GM23248 (cell line): ENCODE results near the gene FGGY. TPM values are rescaled to one million over a fixed set of nuclear protein-coding genes. Genes with fewer than 3 reads are reported as not detected.

Experiments used
- DNase-seq: peaks from one replicate; pipeline ENCODE4 v3.0.0-alpha.2; 2015
- H2AFZ ChIP-seq: fragments of 200-600 bp; sonication (generic); 2 replicates; pipeline ENCODE4 v1.6.1; 2016; ENCODE audit warnings: antibody characterized with exemption
- H3F3A ChIP-seq: fragments of 200-600 bp; sonication (generic); 2 replicates; pipeline ENCODE4 v1.6.1; 2016; ENCODE audit warnings: mild to moderate bottlenecking, antibody characterized with exemption, mixed run types; ENCODE audit not compliant: insufficient read depth
- H3K27ac ChIP-seq: fragments of 200-600 bp; sonication (generic); 2 replicates; pipeline ENCODE4 v1.5.1; 2016; ENCODE audit warnings: mild to moderate bottlenecking
- H3K27me3 ChIP-seq: fragments of 200-600 bp; sonication (generic); replicated peaks from 2 replicates; pipeline ENCODE4 v1.6.1; 2016; ENCODE audit warnings: mild to moderate bottlenecking; ENCODE audit not compliant: insufficient read depth
- H3K36me3 ChIP-seq: fragments of 200-600 bp; sonication (generic); 2 replicates; pipeline ENCODE4 v1.6.1; 2016; ENCODE audit warnings: low read depth, mild to moderate bottlenecking
- H3K4me1 ChIP-seq: fragments of 200-600 bp; sonication (generic); 2 replicates; pipeline ENCODE4 v1.6.1; 2016; ENCODE audit warnings: mild to moderate bottlenecking; ENCODE audit not compliant: insufficient read depth
- H3K4me2 ChIP-seq: fragments of 200-600 bp; sonication (generic); one replicate; pipeline ENCODE4 v1.6.1; 2016; ENCODE audit warnings: mild to moderate bottlenecking; ENCODE audit not compliant: unreplicated experiment
- H3K4me3 ChIP-seq: fragments of 200-600 bp; sonication (generic); 2 replicates; pipeline ENCODE4 v1.5.1; 2016; ENCODE audit warnings: mild to moderate bottlenecking
- H3K79me2 ChIP-seq: fragments of 200-600 bp; sonication (generic); 2 replicates; pipeline ENCODE4 v1.6.1; 2016; ENCODE audit warnings: mild to moderate bottlenecking; ENCODE audit not compliant: insufficient read depth
- H3K9ac ChIP-seq: fragments of 200-600 bp; sonication (generic); 2 replicates; pipeline ENCODE4 v1.6.1; 2016; ENCODE audit warnings: mild to moderate bottlenecking
- H3K9me2 ChIP-seq: fragments of 200-600 bp; sonication (generic); 2 replicates; pipeline ENCODE4 v1.6.1; 2016; ENCODE audit warnings: mixed run types, mild to moderate bottlenecking, moderate library complexity; ENCODE audit not compliant: insufficient read depth
- H3K9me3 ChIP-seq: fragments of 200-600 bp; sonication (generic); one replicate; pipeline ENCODE4 v1.6.1; 2017; ENCODE audit warnings: low read depth
- H4K20me1 ChIP-seq: fragments of 200-600 bp; sonication (generic); 2 replicates; pipeline ENCODE4 v1.6.0; 2016; ENCODE audit not compliant: insufficient read depth
- EZH2 ChIP-seq: fragments of 200-600 bp; sonication (generic); IDR thresholded peaks from 2 replicates; pipeline ENCODE4 v1.6.1; 2018; ENCODE audit warnings: antibody characterized with exemption, mild to moderate bottlenecking; ENCODE audit not compliant: insufficient read depth, poor library complexity, severe bottlenecking
- EZH2phosphoT487 ChIP-seq: fragments of 200-600 bp; sonication (generic); IDR thresholded peaks from 2 replicates; pipeline ENCODE4 v1.6.1; 2018; ENCODE audit warnings: antibody characterized with exemption, moderate library complexity, mild to moderate bottlenecking, low read depth; ENCODE audit not compliant: insufficient read depth
- WGBS, 2 experiments: methylation state at CpG; one replicate each; pipeline ENCODE4 v1.1.6; 2015 to 2017; ENCODE audit warnings: low lambda C conversion rate in 2 of 2, low coverage in 1 of 2; ENCODE audit errors: missing lambda C conversion rate in 2 of 2; 5-methylcytosine and 5-hydroxymethylcytosine counted together
- in situ Hi-C: fragments of 300-500 bp; cut with MboI; formaldehyde crosslinking; loops from 2 replicates; pipeline ENCODE4 v1.15.0; 2020
- polyA plus RNA-seq: library from polyadenylated mRNA; unstranded; fragments of >200 nt; fragmentation: Nextera tagmentation; extraction: Ambion mirVana; gene quantifications from 2 replicates; pipeline ENCODE4 v1.2.1, GENCODE V29; 2016
- total RNA-seq: library from RNA; depleted of rRNA; stranded (reverse); fragments of >200 nt; shearing (Covaris generic); gene quantifications from 2 replicates; pipeline ENCODE4 v1.2.3, GENCODE V29; 2014

FGGY gene
- total and polyA plus RNA-seq, 2 experiments from 2014 or later, result 12.8 to 16.9 TPM

DNA sequence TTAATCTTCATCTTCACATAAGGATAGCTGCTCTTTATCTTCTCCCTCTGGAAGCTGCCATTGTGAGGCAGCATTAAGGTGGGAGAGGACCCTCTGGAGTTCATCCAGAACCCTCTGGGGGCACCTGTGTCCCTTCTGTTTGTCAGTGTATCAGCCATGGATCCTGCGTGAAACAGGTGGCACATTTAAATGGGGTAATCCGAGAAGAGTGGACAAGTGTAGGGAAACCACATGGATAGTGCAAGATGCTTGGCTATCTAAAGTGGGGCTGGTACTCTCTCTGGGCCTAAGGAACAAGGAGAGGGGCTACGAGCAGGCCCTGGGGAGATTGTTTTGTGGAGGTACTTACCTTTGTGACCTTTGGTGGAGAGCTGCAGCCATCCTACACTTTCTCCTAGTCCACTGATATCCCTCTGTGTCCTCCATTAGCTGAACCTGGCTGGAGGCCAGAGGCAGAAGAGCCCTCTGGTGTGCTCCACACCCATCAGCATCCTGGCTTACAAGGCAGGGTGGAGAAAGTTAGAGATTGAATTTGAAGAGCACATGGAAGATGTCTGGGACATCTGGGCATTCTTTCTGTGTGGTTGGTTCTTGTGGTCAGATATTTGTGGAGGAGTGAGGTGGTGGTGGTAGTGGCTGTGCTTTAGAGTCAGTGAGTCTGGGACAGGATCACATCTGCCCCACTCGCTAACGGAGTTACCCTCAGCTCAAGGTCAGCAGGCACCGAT, 117.7 kb downstream of the FGGY start:
- in situ Hi-C loops, result no loop called here

DNA sequence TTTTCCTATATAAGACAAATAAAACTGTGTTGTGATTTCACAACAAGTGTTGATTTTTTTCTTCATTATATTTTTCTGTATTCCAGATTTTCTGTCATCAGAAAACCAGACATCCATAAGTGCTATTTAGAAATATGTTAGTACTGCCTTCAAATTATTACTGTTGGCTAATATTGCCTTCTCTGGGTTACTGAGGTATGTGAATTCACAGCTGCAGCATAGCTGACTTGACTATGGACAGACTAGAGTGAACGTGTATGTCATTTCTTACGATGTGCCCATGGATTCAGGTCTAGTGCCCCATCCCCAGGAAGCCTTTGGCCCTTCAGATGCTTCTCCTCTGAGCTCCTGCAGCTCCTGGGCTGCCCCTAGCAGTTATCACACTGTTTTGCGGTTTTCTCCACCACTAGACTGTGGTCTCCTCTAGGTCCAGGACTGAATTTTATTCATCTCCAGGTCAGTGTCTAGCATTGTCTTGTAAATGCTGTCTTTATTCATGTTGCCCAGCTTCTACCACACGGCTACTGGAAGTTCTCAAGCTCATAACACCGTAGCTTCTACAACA, 118.5 kb downstream of the FGGY start:
- no peaks in the 10 kb centered on the region for H3K9me3 ChIP-seq
- H3K9me2 ChIP-seq, result no peaks in the 10 kb centered on the region
- no peak overlapping the region for H2AFZ ChIP-seq
- peaks cover 21% of the 10 kb centered on the region for H3K4me1 ChIP-seq
- H3K36me3 ChIP-seq, result no peaks in the 10 kb centered on the region
- H3K27me3 ChIP-seq, result no peaks in the 10 kb centered on the region
- in situ Hi-C loops, result no loop called here
- no peak for DNase-seq
- no peak overlapping the region for H3K27ac ChIP-seq
- TF ChIP-seq EZH2phosphoT487, result no peak
- no peak for TF ChIP-seq EZH2
- no peaks in the 10 kb centered on the region for H3K79me2 ChIP-seq
- H3K4me2 ChIP-seq, result no peak overlapping the region
- H3K4me3 ChIP-seq, result no peak overlapping the region
- H3F3A ChIP-seq, result peaks cover 7% of the 10 kb centered on the region; the same call in 1 of the 2 replicates
- no peak overlapping the region for H3K9ac ChIP-seq
- WGBS, 2 experiments, result 80 to 87% methylated on average over 5 of the region's 5 CpGs
- no peaks in the 10 kb centered on the region for H4K20me1 ChIP-seq

More for the DNA sequence above, 117.7 kb downstream of the FGGY start:
- TF ChIP-seq EZH2phosphoT487, result no peak
- no peak for TF ChIP-seq EZH2
- H3K4me1 ChIP-seq, result peaks cover 21% of the 10 kb centered on the region
- peak; percentile 45 for DNase-seq
- WGBS, 2 experiments, result 86 to 88% methylated on average over 6 of the region's 6 CpGs
- no peaks in the 10 kb centered on the region for H3K9me2 ChIP-seq
- no peak overlapping the region for H3K9ac ChIP-seq
- no peak overlapping the region for H3K27ac ChIP-seq
- H3F3A ChIP-seq, result peaks cover 7% of the 10 kb centered on the region; the same call in 1 of the 2 replicates
- H4K20me1 ChIP-seq, result no peaks in the 10 kb centered on the region
- no peaks in the 10 kb centered on the region for H3K79me2 ChIP-seq
- H2AFZ ChIP-seq, result no peak overlapping the region
- H3K27me3 ChIP-seq, result no peaks in the 10 kb centered on the region
- no peaks in the 10 kb centered on the region for H3K36me3 ChIP-seq
- no peak overlapping the region for H3K4me3 ChIP-seq
- H3K4me2 ChIP-seq, result no peak overlapping the region
- H3K9me3 ChIP-seq, result no peaks in the 10 kb centered on the region

DNA sequence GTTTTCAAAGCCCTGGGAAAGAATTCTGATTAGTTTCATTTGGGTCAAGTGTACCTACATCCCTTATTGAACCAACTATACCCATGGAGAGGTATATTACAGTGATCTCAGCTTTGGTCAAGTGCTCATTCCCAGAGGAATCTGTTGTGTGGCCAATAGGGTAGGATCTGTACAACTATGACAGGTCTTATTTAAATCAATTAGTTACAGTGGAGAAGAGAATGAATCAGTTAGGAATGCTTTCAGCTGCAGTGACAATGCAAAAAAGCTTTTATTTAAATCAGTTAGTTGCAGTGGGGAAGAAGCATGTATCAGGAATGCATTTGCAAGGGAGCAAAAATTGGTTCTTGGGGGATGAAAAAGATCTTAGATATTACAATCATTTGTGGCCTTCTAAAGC, 119.0 kb downstream of the FGGY start:
- no peak overlapping the region for H3K9ac ChIP-seq
- H3K9me2 ChIP-seq, result no peaks in the 10 kb centered on the region
- H3K4me3 ChIP-seq, result no peak overlapping the region
- H3K27me3 ChIP-seq, result no peaks in the 10 kb centered on the region
- H3K79me2 ChIP-seq, result no peaks in the 10 kb centered on the region
- no peak for TF ChIP-seq EZH2
- TF ChIP-seq EZH2phosphoT487, result no peak
- H3K4me2 ChIP-seq, result no peak overlapping the region
- H3K36me3 ChIP-seq, result no peaks in the 10 kb centered on the region
- no peaks in the 10 kb centered on the region for H4K20me1 ChIP-seq
- in situ Hi-C loops, result no loop called here
- no peak overlapping the region for H3K27ac ChIP-seq
- H2AFZ ChIP-seq, result no peak overlapping the region
- H3K4me1 ChIP-seq, result peaks cover 21% of the 10 kb centered on the region
- no peaks in the 10 kb centered on the region for H3K9me3 ChIP-seq
- DNase-seq, result peak; percentile 21
- H3F3A ChIP-seq, result peaks cover 7% of the 10 kb centered on the region; the same call in 1 of the 2 replicates

GRCh38 chr1:59417406-59417805, 120.5 kb downstream of the FGGY start:
- Histone ChIP-seq H3K79me2 (no peaks in the 10 kb centered on the region), H3K4me2 (no peak overlapping the region)

More at GRCh38 chr1:59417406-59417805, 120.5 kb downstream of the FGGY start:
- Histone ChIP-seq H3K9ac (no peak overlapping the region), H4K20me1 (no peaks in the 10 kb centered on the region), H3K4me1 (peaks cover 21% of the 10 kb centered on the region), H3K27ac (no peak overlapping the region), H3K9me2 (no peaks in the 10 kb centered on the region), H3K4me3 (no peak overlapping the region), H2AFZ (no peak overlapping the region), H3K9me3 (no peaks in the 10 kb centered on the region), H3F3A (peaks cover 7% of the 10 kb centered on the region; the same call in 1 of the 2 replicates), H3K27me3 (no peaks in the 10 kb centered on the region), H3K36me3 (no peaks in the 10 kb centered on the region)
- TF ChIP-seq EZH2 (no peak), EZH2phosphoT487 (no peak)
- DNase-seq, result no peak
- in situ Hi-C loops, result no loop called here
